Gastrocnemius medialis (tissue), 4 donors: ENCODE data around the gene MIGA1.
A peak's percentile ranks its signal among the peaks of the same experiment; 100 is the strongest.

Source experiments
- POLR2A ChIP-seq, 2 donors: fragments of 450-650 bp; IDR thresholded peaks; one replicate each; pipeline ENCODE4 v1.6.1; 2017; ENCODE audit warnings: antibody characterized with exemption in 2 of 2, mild to moderate bottlenecking in 2 of 2, moderate library complexity in 2 of 2
- TF ChIP-seq, protein P1 (sequence below), 5 experiments: fragments of 450-650 bp in 3 of 5; fragments of 200-600 bp in 2 of 5; sonication (generic) in 2 of 5; IDR thresholded peaks in 4 of 5; conservative IDR thresholded peaks in 1 of 5; 1 replicate in 4 of 5; 2 replicates in 1 of 5; pipeline ENCODE4 v1.5.1; 2016 to 2019; ENCODE audit warnings: antibody characterized with exemption in 5 of 5, mild to moderate bottlenecking in 3 of 5, moderate library complexity in 3 of 5

DNA sequence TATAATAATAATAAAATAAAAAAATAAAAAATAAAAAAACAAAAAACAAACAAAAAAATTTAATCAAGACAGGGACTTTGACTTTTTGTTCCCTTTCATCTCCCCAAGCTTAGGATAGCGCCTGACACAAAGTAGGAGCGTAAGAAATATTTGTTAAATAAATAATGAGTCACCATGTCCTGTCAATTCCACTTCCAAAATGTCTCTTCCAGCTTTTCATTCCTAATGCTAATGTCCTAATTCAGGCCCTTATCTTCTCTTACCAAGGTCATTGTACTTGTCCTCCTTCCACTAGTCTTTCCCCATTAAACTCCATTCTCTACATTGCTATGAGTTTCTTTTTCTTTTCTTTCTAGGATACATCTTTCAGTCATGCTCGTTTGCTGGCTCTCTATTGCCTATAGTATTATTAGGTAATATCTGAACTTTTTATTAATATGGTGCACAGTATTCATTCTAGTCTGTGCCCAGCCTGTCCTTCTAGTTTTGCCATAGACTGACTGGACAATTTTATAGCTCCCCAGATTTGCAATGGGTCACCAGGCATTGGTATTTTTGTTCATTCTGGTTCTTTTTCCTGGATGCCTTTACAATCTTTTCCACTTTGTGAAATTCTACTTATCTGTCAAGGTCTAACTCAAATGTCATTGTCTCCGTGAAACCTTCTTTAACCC lies 120.3 kb downstream of the MIGA1 start:
- TF ChIP-seq, protein P1, sequence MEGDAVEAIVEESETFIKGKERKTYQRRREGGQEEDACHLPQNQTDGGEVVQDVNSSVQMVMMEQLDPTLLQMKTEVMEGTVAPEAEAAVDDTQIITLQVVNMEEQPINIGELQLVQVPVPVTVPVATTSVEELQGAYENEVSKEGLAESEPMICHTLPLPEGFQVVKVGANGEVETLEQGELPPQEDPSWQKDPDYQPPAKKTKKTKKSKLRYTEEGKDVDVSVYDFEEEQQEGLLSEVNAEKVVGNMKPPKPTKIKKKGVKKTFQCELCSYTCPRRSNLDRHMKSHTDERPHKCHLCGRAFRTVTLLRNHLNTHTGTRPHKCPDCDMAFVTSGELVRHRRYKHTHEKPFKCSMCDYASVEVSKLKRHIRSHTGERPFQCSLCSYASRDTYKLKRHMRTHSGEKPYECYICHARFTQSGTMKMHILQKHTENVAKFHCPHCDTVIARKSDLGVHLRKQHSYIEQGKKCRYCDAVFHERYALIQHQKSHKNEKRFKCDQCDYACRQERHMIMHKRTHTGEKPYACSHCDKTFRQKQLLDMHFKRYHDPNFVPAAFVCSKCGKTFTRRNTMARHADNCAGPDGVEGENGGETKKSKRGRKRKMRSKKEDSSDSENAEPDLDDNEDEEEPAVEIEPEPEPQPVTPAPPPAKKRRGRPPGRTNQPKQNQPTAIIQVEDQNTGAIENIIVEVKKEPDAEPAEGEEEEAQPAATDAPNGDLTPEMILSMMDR (IDR thresholded peaks at IDR 0.05 in 4 of 5, conservative IDR thresholded peaks at IDR 0.05 in 1 of 5) = no peak
- peak in 1 of 2 donors; percentile 11 for TF ChIP-seq POLR2A (IDR thresholded peaks at IDR 0.05)
